GM23338 (cell line): ENCODE measurements around the gene CDYL2.

Source experiments
- CTCF ChIP-seq, 2 experiments: fragments of 200-600 bp in 1 of 2; sonication (generic) in 1 of 2; conservative IDR thresholded peaks; 2 replicates each; pipeline versions ENCODE4 v1.5.1 to v1.6.1; 2016 to 2017; ENCODE audit warnings: antibody characterized with exemption in 2 of 2, low read depth in 2 of 2, mild to moderate bottlenecking in 2 of 2, moderate library complexity in 1 of 2
- EZH2 ChIP-seq: fragments of 200-600 bp; sonication (generic); IDR thresholded peaks from one replicate; pipeline ENCODE4 v1.8.0; 2017; ENCODE audit warnings: antibody characterized with exemption, mild to moderate bottlenecking, low read depth; ENCODE audit not compliant: unreplicated experiment
- EZH2phosphoT487 ChIP-seq: fragments of 200-600 bp; sonication (generic); IDR thresholded peaks from one replicate; pipeline ENCODE4 v1.8.1; 2018; ENCODE audit warnings: antibody characterized with exemption; ENCODE audit not compliant: unreplicated experiment
- JUNB ChIP-seq: IDR thresholded peaks from one replicate; pipeline ENCODE4 v1.6.1; 2016; ENCODE audit warnings: antibody characterized with exemption; ENCODE audit not compliant: unreplicated experiment
- NANOG ChIP-seq: IDR thresholded peaks from 2 replicates; pipeline ENCODE4 v1.6.1; 2016; ENCODE audit warnings: antibody characterized with exemption, borderline replicate concordance
- POLR2AphosphoS5 ChIP-seq: IDR thresholded peaks from 2 replicates; pipeline ENCODE4 v1.6.1; 2016; ENCODE audit warnings: antibody characterized with exemption, low read depth
- REST ChIP-seq: IDR thresholded peaks from one replicate; pipeline ENCODE4 v1.6.1; 2018; ENCODE audit warnings: antibody characterized with exemption; ENCODE audit not compliant: unreplicated experiment
- ZNF331 ChIP-seq: fragments of 250-450 bp; sonication (Bioruptor Pico); IDR thresholded peaks from 2 replicates; pipeline ENCODE4 v1.5.0; 2020; ENCODE audit warnings: low read depth, mild to moderate bottlenecking, moderate library complexity

GRCh38 chr16:80637621-80638020, 166.8 kb downstream of the CDYL2 start:
- TF ChIP-seq CTCF (conservative IDR thresholded peaks at IDR 0.05; ENCODE audit: low read depth in 2 of 2) = no peak
- TF ChIP-seq NANOG = no peak
- no peak for TF ChIP-seq REST
- no peak for TF ChIP-seq POLR2AphosphoS5
- TF ChIP-seq ZNF331 = no peak
- TF ChIP-seq EZH2 = no peak
- TF ChIP-seq EZH2phosphoT487 = no peak
- TF ChIP-seq JUNB = no peak
